Smooth muscle cell (in vitro differentiated cells): ENCODE results near the gene CHST2. TPM values are rescaled to one million over a fixed set of nuclear protein-coding genes. Genes with fewer than 3 reads are reported as not detected.
A peak's percentile ranks its signal among the peaks of the same experiment; 100 is the strongest.

Experiments used
- DNase-seq: peaks from one replicate; lab custom pipeline; 2025; ENCODE audit not compliant: unreplicated experiment; lab: John Stamatoyannopoulos, UW
- H2AFZ ChIP-seq: fragments of 200-600 bp; sonication (generic); 2 replicates; pipeline ENCODE4 v1.6.0; 2016; ENCODE audit warnings: antibody characterized with exemption, low read depth, mild to moderate bottlenecking
- H3F3A ChIP-seq: fragments of 200-600 bp; sonication (generic); 2 replicates; pipeline ENCODE4 v1.6.0; 2017; ENCODE audit warnings: antibody characterized with exemption, low read depth
- H3K27ac ChIP-seq: fragments of 200-600 bp; sonication (generic); 2 replicates; pipeline ENCODE4 v1.5.1; 2016; ENCODE audit warnings: low read depth, mild to moderate bottlenecking
- H3K27me3 ChIP-seq: fragments of 200-600 bp; sonication (generic); 2 replicates; pipeline ENCODE4 v1.6.1; 2016; ENCODE audit warnings: low read depth, mild to moderate bottlenecking
- H3K36me3 ChIP-seq: fragments of 200-600 bp; sonication (generic); 2 replicates; pipeline ENCODE4 v1.5.1; 2016; ENCODE audit warnings: low read depth
- H3K4me1 ChIP-seq: fragments of 200-600 bp; sonication (generic); 2 replicates; pipeline ENCODE4 v1.5.1; 2016; ENCODE audit warnings: low read depth
- H3K4me2 ChIP-seq: fragments of 200-600 bp; sonication (generic); 2 replicates; pipeline ENCODE4 v1.6.0; 2016; ENCODE audit warnings: mild to moderate bottlenecking
- H3K4me3 ChIP-seq: fragments of 200-600 bp; sonication (generic); 2 replicates; pipeline ENCODE4 v1.5.1; 2016; ENCODE audit warnings: mild to moderate bottlenecking
- H3K79me2 ChIP-seq: fragments of 200-600 bp; sonication (generic); 2 replicates; pipeline ENCODE4 v1.6.0; 2016; ENCODE audit warnings: low read depth, mild to moderate bottlenecking
- H3K9ac ChIP-seq: fragments of 200-600 bp; sonication (generic); 2 replicates; pipeline ENCODE4 v1.6.0; 2016; ENCODE audit warnings: low read depth
- H3K9me3 ChIP-seq: fragments of 200-600 bp; sonication (generic); replicated peaks from 2 replicates; pipeline ENCODE4 v1.5.1; 2016; ENCODE audit warnings: low read depth
- H4K20me1 ChIP-seq: fragments of 200-600 bp; sonication (generic); 2 replicates; pipeline ENCODE4 v1.6.0; 2016; ENCODE audit warnings: low read depth
- CTCF ChIP-seq: fragments of 200-600 bp; sonication (generic); IDR thresholded peaks from 2 replicates; pipeline ENCODE4 v1.5.1; 2017; ENCODE audit warnings: borderline replicate concordance, mild to moderate bottlenecking, antibody characterized with exemption; ENCODE audit not compliant: insufficient read depth, poor library complexity, severe bottlenecking
- WGBS: methylation state at CpG from one replicate; pipeline ENCODE4 v1.1.7; 2016; ENCODE audit warnings: low lambda C conversion rate; 5-methylcytosine and 5-hydroxymethylcytosine counted together
- polyA plus RNA-seq: library from polyadenylated mRNA; unstranded; fragments of >200 nt; fragmentation: Nextera tagmentation; extraction: Ambion mirVana; gene quantifications from 2 replicates; pipeline ENCODE4 v1.2.1, GENCODE V29; 2016
- total RNA-seq: library from RNA; depleted of rRNA; stranded (reverse); fragments of >200 nt; gene quantifications from 2 replicates; pipeline ENCODE4 v1.2.3, GENCODE V29; 2014

Gene CHST2
- total and polyA plus RNA-seq, 2 experiments from 2014 or later = 10.4 to 16.0 TPM

DNA sequence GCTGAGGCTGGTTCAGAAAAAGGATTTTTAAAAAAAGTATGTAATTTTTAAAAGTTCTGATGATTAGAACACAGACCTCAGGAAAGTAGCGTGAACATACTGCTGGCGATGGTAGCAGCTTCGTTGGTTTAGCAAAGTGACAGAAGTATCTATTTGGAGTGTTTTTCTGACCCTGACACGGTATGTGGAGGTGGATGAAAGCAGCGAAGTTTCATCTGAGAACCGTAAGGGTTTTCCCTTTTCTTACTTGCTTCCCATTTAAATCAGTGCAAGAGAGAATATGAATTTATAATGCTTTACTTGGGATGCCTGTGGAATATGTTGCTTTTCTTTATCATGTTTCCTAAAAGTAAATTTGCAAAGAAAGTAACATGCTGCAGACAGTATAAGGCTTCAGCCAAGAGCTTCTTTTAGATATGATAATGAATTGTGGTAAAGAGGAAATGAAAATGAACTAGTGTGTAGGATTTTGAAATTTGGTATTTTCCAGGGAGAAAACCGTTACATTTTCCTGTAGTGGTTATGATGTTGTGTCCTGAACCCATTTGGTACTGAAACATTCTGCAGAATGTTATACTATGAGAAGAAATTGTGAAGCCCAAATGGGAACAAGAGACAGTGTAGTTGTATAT lies 3.9 kb downstream of the CHST2 start:
- Histone ChIP-seq H3K9me3 (no peaks in the 10 kb centered on the region), H2AFZ (peak overlapping the region; percentile 3), H4K20me1 (no peaks in the 10 kb centered on the region), H3K4me2 (peak overlapping the region; percentile 65), H3K79me2 (peaks cover 30% of the 10 kb centered on the region), H3K4me3 (peak overlapping the region; percentile 15), H3K9ac (no peak overlapping the region), H3F3A (no peaks in the 10 kb centered on the region), H3K4me1 (peaks cover 3% of the 10 kb centered on the region), H3K36me3 (no peaks in the 10 kb centered on the region), H3K27me3 (peaks cover 1% of the 10 kb centered on the region), H3K27ac (no peak overlapping the region)
- WGBS = 77% methylated on average over 7 of the region's 7 CpGs
- no peak for DNase-seq
- TF ChIP-seq CTCF = no peak

DNA sequence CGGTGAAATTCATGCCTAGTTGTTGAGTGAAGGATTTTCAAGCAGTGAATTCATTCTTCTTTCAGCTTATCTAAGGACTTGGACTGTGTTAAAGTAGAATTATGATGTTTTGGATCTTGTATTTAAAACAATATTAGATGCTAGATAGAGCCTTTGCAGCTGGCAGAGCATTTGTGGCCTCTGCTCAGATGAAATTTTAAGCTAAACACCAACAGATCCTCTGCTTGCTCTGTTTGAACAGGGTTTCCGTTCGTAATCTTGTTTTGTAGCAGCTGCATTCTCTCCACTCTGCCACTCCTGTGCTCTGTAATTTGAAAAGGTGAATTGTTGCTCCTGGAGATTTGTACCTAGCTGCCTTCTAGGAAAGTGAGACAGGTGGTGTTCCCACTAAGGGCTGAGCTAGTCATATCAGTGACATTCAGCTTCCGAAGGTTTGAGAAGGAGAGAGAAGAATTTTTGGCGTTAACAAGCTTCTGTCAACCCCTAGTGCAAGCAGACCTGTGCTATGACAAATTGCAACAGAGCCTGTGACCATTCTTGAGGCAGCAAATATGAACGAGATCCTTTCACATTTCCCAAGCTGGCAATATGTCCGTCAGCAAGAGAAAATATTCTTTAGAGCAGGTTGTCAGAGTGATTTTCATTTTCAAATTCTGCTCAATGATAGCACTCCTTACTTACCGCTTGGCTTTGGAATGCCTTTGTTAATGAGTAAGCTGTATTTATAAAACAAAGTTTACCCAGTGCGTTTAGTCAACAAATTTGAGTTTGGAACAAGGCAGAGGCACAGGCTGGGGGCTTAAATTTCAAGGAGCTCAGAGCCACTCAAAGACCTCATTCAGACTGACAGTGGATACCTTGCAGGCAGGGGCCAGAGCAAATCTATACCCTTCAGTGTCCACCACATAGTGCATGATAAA lies 5.3 kb downstream of the CHST2 start:
- H3K4me2 ChIP-seq = peak overlapping the region; percentile 65

GRCh38 chr3:143127801-143128200 lies 8.2 kb downstream of the CHST2 start:
- Histone ChIP-seq H3K4me1 (no peaks in the 10 kb centered on the region), H4K20me1 (no peaks in the 10 kb centered on the region), H3K27ac (no peak overlapping the region), H3F3A (no peaks in the 10 kb centered on the region), H3K9ac (no peak overlapping the region), H3K4me2 (no peak overlapping the region), H3K36me3 (no peaks in the 10 kb centered on the region), H3K27me3 (no peaks in the 10 kb centered on the region), H3K79me2 (peaks cover 2% of the 10 kb centered on the region), H2AFZ (no peak overlapping the region), H3K9me3 (no peaks in the 10 kb centered on the region), H3K4me3 (no peak overlapping the region)
- 92% methylated on average over 3 of the region's 3 CpGs for WGBS
- no peak for TF ChIP-seq CTCF
- no peak for DNase-seq

More for the DNA sequence above, 5.3 kb downstream of the CHST2 start:
- Histone ChIP-seq H3K27ac (no peak overlapping the region), H2AFZ (no peak overlapping the region), H3K4me1 (peaks cover 3% of the 10 kb centered on the region), H3K4me3 (peak overlapping the region; percentile 27), H3K9me3 (no peaks in the 10 kb centered on the region), H3K27me3 (no peaks in the 10 kb centered on the region), H3K36me3 (no peaks in the 10 kb centered on the region), H3K79me2 (peaks cover 30% of the 10 kb centered on the region), H3K9ac (no peak overlapping the region), H3F3A (no peaks in the 10 kb centered on the region), H4K20me1 (no peaks in the 10 kb centered on the region)
- WGBS = 52% methylated on average over 9 of the region's 9 CpGs
- no peak for DNase-seq
- no peak for TF ChIP-seq CTCF
